GM06990 (cell line): ENCODE measurements around the gene OBP2B.
"Not testable (repeated sequence)": the region's sequence is repeated elsewhere in the genome, so short reads cannot be mapped to it uniquely, and the experiment has no call there.

ENCODE experiments used
- DNase-seq: peaks from one replicate; pipeline ENCODE4 v3.0.0-alpha.2; 2011; ENCODE audit not compliant: insufficient read length; ENCODE audit errors: extremely low read depth
- H3K27me3 ChIP-seq: replicated peaks from 2 replicates; pipeline ENCODE4 v1.6.0; 2011; ENCODE audit warnings: low read length; ENCODE audit not compliant: control insufficient read depth, insufficient read depth
- H3K36me3 ChIP-seq: 2 replicates; pipeline ENCODE4 v1.5.1; 2011; ENCODE audit warnings: low read length; ENCODE audit not compliant: control insufficient read depth, insufficient read depth
- H3K4me3 ChIP-seq: replicated peaks from 2 replicates; pipeline ENCODE4 v1.5.1; 2011; ENCODE audit warnings: low read depth, mild to moderate bottlenecking, control low read depth, low read length
- TF ChIP-seq, protein P1 (sequence below): IDR thresholded peaks from 2 replicates; pipeline ENCODE4 v1.5.1; 2011; ENCODE audit warnings: low read length, control low read depth, mild to moderate bottlenecking, inconsistent platforms; ENCODE audit not compliant: insufficient read depth, poor library complexity, severe bottlenecking

Gene OBP2B, protein sequence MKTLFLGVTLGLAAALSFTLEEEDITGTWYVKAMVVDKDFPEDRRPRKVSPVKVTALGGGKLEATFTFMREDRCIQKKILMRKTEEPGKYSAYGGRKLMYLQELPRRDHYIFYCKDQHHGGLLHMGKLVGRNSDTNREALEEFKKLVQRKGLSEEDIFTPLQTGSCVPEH

DNA sequence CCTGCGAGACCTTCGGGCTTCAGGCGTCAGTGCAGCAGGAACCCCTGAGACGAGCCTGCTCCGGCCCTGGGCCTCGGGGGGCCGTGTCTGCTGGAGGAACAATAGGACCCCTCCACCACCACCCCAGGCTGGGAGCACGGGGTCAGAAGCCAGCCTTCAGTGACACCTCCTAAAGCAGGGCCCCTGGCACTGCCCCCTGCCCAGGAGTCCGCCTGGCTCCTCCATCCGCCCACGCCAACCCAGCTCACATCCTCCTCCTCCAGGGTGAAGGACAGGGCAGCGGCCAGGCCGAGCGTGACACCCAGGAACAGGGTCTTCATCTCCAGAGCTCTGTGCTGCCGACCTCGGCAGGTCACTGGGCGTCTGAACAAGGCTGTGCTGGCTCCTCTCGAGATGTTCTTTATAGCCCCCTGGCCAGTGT lies at the start of gene OBP2B:
Gene OBP2B, minus strand, starts transcription at position 371 of the 421 bp plus-strand sequence. Its CDS starts 51 bp downstream, at position 320.
- DNase-seq, H3K36me3 ChIP-seq, H3K4me3 ChIP-seq, H3K27me3 ChIP-seq: not testable (repeated sequence)

DNA sequence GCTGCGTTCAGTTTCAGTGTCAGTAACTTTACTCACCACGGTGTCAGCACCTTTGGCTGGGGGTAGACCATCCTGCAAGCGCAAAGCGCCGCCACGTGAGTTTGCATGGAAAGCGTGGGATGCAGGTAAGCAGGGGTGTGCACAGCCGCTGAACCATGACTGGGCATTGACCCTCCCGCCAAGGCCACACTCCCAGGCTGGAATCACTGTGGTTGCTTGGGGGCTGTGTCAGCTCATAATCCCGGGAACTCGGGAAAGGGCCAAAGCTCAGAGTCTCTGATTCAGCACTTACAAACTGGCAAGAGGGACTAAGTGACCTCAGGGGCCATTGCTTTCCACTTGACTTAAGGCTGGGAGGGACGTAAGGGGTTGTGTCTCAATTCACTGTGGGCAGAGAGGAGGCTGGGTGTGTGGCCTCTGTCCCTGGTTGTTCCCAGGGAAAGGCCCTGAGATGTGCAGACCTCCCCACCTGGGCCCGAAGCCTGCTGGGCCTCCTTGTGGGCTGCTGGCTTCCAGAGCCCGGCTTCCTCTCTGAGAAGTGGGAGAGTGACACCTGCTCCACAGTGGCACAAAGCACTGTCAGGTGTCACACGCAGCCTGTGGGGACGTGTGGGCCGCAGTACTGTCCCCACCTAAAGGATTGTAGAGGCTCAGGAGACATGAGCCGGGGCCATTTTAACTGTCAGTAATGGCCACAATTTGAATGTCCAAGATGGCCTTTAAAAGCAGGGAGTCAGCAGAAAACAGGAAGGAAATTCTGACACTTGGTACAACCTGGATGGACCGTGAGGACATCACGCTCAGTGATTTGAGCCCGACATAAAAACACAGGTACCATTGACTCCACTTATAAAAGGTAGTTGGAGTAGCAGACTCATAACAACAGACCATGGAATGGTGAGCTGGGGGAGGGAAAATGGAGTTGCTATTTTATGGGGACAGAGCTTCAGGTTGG lies 49.3 kb upstream of the OBP2B start:
- TF ChIP-seq, protein P1, sequence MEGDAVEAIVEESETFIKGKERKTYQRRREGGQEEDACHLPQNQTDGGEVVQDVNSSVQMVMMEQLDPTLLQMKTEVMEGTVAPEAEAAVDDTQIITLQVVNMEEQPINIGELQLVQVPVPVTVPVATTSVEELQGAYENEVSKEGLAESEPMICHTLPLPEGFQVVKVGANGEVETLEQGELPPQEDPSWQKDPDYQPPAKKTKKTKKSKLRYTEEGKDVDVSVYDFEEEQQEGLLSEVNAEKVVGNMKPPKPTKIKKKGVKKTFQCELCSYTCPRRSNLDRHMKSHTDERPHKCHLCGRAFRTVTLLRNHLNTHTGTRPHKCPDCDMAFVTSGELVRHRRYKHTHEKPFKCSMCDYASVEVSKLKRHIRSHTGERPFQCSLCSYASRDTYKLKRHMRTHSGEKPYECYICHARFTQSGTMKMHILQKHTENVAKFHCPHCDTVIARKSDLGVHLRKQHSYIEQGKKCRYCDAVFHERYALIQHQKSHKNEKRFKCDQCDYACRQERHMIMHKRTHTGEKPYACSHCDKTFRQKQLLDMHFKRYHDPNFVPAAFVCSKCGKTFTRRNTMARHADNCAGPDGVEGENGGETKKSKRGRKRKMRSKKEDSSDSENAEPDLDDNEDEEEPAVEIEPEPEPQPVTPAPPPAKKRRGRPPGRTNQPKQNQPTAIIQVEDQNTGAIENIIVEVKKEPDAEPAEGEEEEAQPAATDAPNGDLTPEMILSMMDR = no peak
- DNase-seq = no peak
- H3K27me3 ChIP-seq = no peaks in the 10 kb centered on the region; the same call in 1 of the 2 replicates
- no peaks in the 10 kb centered on the region for H3K36me3 ChIP-seq
- no peak overlapping the region for H3K4me3 ChIP-seq

DNA sequence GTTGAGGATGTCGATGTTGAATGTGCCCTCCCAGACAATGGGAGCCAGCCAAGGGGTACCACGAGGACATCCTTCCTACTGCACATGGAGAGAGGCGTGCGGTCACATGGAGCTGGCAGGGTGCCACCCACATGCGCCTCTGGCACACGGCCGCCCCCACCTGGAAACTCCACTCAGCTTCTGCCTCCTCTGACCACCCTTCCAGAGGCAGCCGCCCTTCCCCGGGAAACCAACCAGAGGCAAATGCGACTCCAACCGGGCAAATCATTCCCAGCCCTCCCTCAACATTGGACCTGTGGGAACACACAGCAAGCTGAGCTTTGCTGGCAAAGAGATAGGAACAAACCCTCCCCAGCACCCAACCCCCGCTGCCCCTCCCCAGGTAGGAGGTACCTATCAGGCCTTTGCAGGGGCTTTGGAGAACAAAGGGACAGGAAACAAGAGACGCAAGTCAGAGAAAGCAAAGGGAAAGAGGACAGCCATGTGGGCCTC lies 48.5 kb upstream of the OBP2B start:
- Histone ChIP-seq H3K36me3 (no peaks in the 10 kb centered on the region), H3K27me3 (no peaks in the 10 kb centered on the region; the same call in 1 of the 2 replicates), H3K4me3 (no peak overlapping the region)
- DNase-seq = no peak
- TF ChIP-seq, protein P1 = no peak

DNA sequence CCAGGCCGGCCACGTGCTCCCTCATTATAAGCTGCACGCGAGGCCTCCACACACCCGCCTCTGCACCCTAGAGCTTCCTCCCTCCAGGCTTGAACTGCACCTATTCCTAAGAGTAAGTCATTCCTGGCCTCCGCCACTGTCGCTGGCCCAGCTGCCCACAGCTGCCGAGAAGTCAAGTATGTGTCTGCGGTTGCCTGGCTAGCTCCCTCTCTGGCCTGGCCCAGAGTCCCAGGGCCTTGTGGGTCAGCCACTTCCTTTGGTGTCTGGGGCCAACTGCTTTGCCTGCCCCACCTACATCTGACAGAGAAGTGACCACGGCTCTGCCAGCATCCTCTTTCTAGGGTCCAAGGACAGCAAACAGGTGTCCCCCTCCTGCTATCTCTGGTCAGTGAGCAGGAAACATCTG lies 47.6 kb upstream of the OBP2B start:
- TF ChIP-seq, protein P1 = no peak
- no peak overlapping the region for H3K4me3 ChIP-seq
- H3K36me3 ChIP-seq = no peaks in the 10 kb centered on the region
- no peaks in the 10 kb centered on the region; the same call in 1 of the 2 replicates for H3K27me3 ChIP-seq
- DNase-seq = no peak

DNA sequence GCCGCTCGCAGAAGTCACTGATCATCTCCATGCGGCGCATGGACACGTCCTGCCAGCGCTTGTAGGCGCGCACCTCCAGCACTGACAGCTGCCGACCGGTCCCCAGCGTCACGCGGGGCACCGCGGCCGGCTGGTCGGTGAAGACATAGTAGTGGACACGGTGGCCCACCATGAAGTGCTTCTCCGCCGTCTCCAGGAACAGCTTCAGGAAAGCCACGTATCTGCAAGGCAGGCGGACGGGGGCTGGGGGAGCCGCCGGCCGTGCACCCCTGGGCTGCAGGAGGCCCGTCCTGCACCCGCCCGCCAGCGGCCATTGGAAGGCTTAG lies 47.0 kb upstream of the OBP2B start:
- no peak overlapping the region for H3K4me3 ChIP-seq
- no peak for DNase-seq
- no peaks in the 10 kb centered on the region for H3K27me3 ChIP-seq
- TF ChIP-seq, protein P1 = no peak
- no peaks in the 10 kb centered on the region for H3K36me3 ChIP-seq

DNA sequence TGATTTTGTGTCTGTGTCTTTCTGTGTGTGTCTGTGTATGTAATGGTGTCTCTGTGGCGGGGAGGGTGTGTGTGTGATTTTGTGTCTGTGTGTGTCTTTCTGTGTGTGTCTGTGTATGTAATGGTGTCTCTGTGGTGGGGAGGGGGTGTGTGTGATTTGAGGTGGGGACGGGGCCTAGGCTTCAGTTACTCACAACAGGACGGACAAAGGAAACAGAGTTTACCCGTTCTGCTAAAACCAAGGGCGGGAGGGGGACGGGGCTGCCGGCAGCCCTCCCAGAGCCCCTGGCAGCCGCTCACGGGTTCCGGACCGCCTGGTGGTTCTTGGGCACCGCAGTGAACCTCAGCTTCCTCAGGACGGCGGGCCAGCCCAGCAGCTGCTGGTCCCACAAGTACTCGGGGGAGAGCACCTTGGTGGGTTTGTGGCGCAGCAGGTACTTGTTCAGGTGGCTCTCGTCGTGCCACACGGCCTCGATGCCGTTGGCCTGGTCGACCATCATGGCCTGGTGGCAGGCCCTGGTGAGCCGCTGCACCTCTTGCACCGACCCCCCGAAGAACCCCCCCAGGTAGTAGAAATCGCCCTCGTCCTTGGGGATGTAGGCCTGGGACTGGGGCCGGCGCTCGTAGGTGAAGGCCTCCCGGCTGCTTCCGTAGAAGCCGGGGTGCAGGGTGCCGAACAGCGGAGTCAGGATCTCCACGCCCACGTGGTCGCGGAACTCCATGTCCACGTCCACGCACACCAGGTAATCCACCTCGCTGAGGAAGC lies 46.5 kb upstream of the OBP2B start:
- Histone ChIP-seq H3K27me3 (0 out of 2 replicates have a peak, but pooled peaks cover 1% of the 10 kb centered on the region), H3K36me3 (no peaks in the 10 kb centered on the region), H3K4me3 (no peak overlapping the region)
- TF ChIP-seq, protein P1 = no peak
- no peak for DNase-seq
